Activated CD8-positive, alpha-beta T cell treated with anti-CD3 and anti-CD28 coated beads, Interleukin-2, amount 10 ng/mL, durations not matched to agents 7 days and 5 days (primary cell): ENCODE measurements around the gene DIAPH3. TPM values are rescaled to one million over a fixed set of nuclear protein-coding genes. Genes with fewer than 3 reads are reported as not detected.

ENCODE experiments used
- ATAC-seq: fragments of 150-1000 bp; cut with Tn5 transposase; one replicate; pipeline ENCODE4 v1.10.0; 2021; ENCODE audit warnings: moderate library complexity
- CTCF ChIA-PET: fragments of 350-600 bp; sonication (Branson Sonifier 250); formaldehyde crosslinking; loops from one replicate; lab custom pipeline; 2021; ENCODE audit warnings: antibody characterized with exemption; lab: Charles Lee
- POLR2A ChIA-PET: fragments of 350-600 bp; sonication (Branson Sonifier 250); formaldehyde crosslinking; loops from one replicate; lab custom pipeline; 2021; ENCODE audit warnings: antibody characterized with exemption; lab: Charles Lee
- DNase-seq: peaks from one replicate; pipeline ENCODE4 v3.0.0-alpha.2; 2020
- H3K27ac Mint-ChIP-seq: one replicate; pipeline ENCODE4 v1.8.0; 2021; ENCODE audit warnings: mild to moderate bottlenecking, mixed read lengths
- H3K27me3 Mint-ChIP-seq: one replicate; pipeline ENCODE4 v1.8.0; 2021; ENCODE audit warnings: low read depth, mixed read lengths
- H3K36me3 Mint-ChIP-seq: one replicate; pipeline ENCODE4 v1.8.0; 2021; ENCODE audit warnings: low read depth, mixed read lengths
- H3K4me1 Mint-ChIP-seq: one replicate; pipeline ENCODE4 v1.8.0; 2021; ENCODE audit warnings: low read depth, mixed read lengths
- H3K4me3 Mint-ChIP-seq: one replicate; pipeline ENCODE4 v1.8.0; 2021; ENCODE audit warnings: mild to moderate bottlenecking, mixed read lengths
- H3K9me3 Mint-ChIP-seq: one replicate; pipeline ENCODE4 v1.8.0; 2022; ENCODE audit warnings: mixed read lengths; ENCODE audit not compliant: insufficient read depth
- total RNA-seq, 2 experiments: library from RNA; stranded (reverse); gene quantifications; one replicate each; pipeline ENCODE4 v1.2.3, GENCODE V29; 2021

The DIAPH3 gene
- total RNA-seq, 2 experiments from 2014 or later, result 25.9 to 26.8 TPM

DNA sequence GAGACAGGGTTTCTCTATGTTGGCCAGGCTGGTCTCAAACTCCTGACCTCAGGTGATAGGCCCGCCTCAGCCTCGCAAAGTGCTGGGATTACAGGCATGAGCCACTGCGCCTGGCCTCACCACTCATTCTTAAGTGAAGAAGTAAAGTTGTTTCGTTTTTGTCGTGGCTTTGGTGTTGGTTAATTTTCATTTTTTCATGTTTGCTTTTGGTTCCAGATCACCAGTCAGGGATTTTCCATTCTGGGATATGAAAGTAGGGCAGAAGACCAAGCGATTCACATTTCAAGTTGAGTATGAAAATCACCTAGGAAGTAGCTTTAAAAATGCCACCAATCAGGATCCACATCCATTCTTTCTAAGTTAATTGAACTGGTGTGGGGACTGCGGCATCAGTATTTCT, 289.9 kb downstream of the DIAPH3 start:
- H3K27me3 Mint-ChIP-seq, result no peaks in the 10 kb centered on the region
- ChIA-PET CTCF (no interaction called here), POLR2A (no interaction called here)
- no peak overlapping the region for H3K27ac Mint-ChIP-seq
- H3K9me3 Mint-ChIP-seq, result no peaks in the 10 kb centered on the region
- ATAC-seq, result no peak
- no peaks in the 10 kb centered on the region for H3K4me1 Mint-ChIP-seq
- no peak for DNase-seq
- H3K36me3 Mint-ChIP-seq, result peaks cover 11% of the 10 kb centered on the region
- no peak overlapping the region for H3K4me3 Mint-ChIP-seq

DNA sequence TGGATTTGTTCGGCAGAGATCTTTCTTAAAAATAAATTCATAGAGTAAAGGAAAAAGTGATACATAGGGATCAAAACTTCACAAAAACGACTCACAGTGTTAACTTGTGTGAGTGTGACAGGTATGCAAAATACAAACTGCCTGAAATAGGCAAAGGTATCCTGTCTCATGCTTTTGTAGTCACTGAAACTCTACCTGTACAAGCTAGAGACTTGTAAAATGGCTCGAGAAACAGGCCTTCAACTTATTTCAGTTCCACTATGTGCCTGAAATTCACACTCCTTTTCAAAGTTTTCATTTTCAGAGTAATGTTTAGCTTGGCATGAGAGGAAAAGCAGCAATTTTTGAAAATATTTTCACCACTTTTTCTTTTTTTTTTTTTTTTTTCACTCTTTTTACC, 290.4 kb downstream of the DIAPH3 start:
- no peaks in the 10 kb centered on the region for H3K4me1 Mint-ChIP-seq
- ChIA-PET CTCF (no interaction called here), POLR2A (interaction anchor here (0.6 kb wide), 1 partner anchor 978 kb away, joined by 3 read pairs; no protein-coding TSS in a partner anchor)
- no peaks in the 10 kb centered on the region for H3K27me3 Mint-ChIP-seq
- no peak overlapping the region for H3K27ac Mint-ChIP-seq
- H3K36me3 Mint-ChIP-seq, result peaks cover 11% of the 10 kb centered on the region
- no peak overlapping the region for H3K4me3 Mint-ChIP-seq
- ATAC-seq, result no peak
- no peaks in the 10 kb centered on the region for H3K9me3 Mint-ChIP-seq
- no peak for DNase-seq

- ChIA-PET POLR2A (no interaction called here), CTCF (no interaction called here)
- Mint-ChIP-seq H3K27ac (no peak overlapping the region), H3K36me3 (peaks cover 2% of the 10 kb centered on the region), H3K4me1 (no peaks in the 10 kb centered on the region), H3K27me3 (no peaks in the 10 kb centered on the region), H3K4me3 (no peak overlapping the region), H3K9me3 (no peaks in the 10 kb centered on the region)
- DNase-seq (no peak), ATAC-seq (no peak)
These were observed 295.9 kb downstream of the DIAPH3 start for GRCh38 chr13:59867867-59868266.

GRCh38 chr13:59865398-59865797, 298.3 kb downstream of the DIAPH3 start:
- H3K27ac Mint-ChIP-seq, result no peak overlapping the region
- no peak overlapping the region for H3K4me3 Mint-ChIP-seq
- no peaks in the 10 kb centered on the region for H3K9me3 Mint-ChIP-seq
- no peaks in the 10 kb centered on the region for H3K27me3 Mint-ChIP-seq
- H3K4me1 Mint-ChIP-seq, result no peaks in the 10 kb centered on the region
- ChIA-PET POLR2A (no interaction called here), CTCF (no interaction called here)
- no peaks in the 10 kb centered on the region for H3K36me3 Mint-ChIP-seq
- ATAC-seq (no peak), DNase-seq (no peak)

DNA sequence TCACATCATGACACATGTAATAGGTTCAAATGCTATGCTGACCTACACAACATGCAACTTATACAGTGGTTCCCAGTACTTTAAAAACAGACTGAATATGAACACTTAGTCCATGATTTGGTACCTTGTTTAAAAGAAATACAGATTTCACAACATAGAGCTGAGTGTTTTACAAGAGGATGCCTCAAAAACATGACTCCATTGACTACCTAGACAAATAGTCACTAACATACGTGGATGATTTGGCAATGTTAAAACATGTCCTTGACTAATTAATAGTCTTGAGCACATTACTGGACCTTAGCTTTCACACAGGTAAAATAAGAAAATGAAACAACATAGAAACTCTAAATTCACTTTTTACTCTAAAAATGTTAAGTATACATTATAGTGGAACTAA, 300.1 kb downstream of the DIAPH3 start:
- CTCF ChIA-PET, result no interaction called here
- Mint-ChIP-seq H3K36me3 (no peaks in the 10 kb centered on the region), H3K9me3 (no peaks in the 10 kb centered on the region), H3K27ac (no peak overlapping the region), H3K4me1 (no peaks in the 10 kb centered on the region), H3K27me3 (no peaks in the 10 kb centered on the region), H3K4me3 (no peak overlapping the region)
- POLR2A ChIA-PET, result no interaction called here
- no peak for ATAC-seq
- DNase-seq, result no peak

- Mint-ChIP-seq H3K27ac (no peak overlapping the region), H3K36me3 (peaks cover 4% of the 10 kb centered on the region), H3K27me3 (no peaks in the 10 kb centered on the region), H3K4me3 (no peak overlapping the region), H3K4me1 (no peaks in the 10 kb centered on the region), H3K9me3 (no peaks in the 10 kb centered on the region)
- ChIA-PET CTCF (no interaction called here), POLR2A (no interaction called here)
- DNase-seq, result no peak
- ATAC-seq, result no peak
These were observed 302.1 kb downstream of the DIAPH3 start for GRCh38 chr13:59861676-59862075.

GRCh38 chr13:59856281-59856810, 307.4 kb downstream of the DIAPH3 start:
- ATAC-seq, result no peak

GRCh38 chr13:59846845-59847620, 316.7 kb downstream of the DIAPH3 start:
- H3K9me3 Mint-ChIP-seq, result no peaks in the 10 kb centered on the region
- ATAC-seq (no peak), DNase-seq (no peak)
- ChIA-PET POLR2A (no interaction called here), CTCF (interaction anchor here (1.2 kb wide), 1 partner anchor 10 kb away, joined by 4 read pairs; no protein-coding TSS in a partner anchor)
- no peaks in the 10 kb centered on the region for H3K4me1 Mint-ChIP-seq
- no peak overlapping the region for H3K4me3 Mint-ChIP-seq
- H3K27ac Mint-ChIP-seq, result no peak overlapping the region
- no peaks in the 10 kb centered on the region for H3K36me3 Mint-ChIP-seq
- H3K27me3 Mint-ChIP-seq, result no peaks in the 10 kb centered on the region

More at GRCh38 chr13:59856281-59856810, 307.4 kb downstream of the DIAPH3 start:
- Mint-ChIP-seq H3K27ac (no peak overlapping the region), H3K4me3 (no peak overlapping the region), H3K27me3 (no peaks in the 10 kb centered on the region), H3K9me3 (no peaks in the 10 kb centered on the region), H3K4me1 (peaks cover 3% of the 10 kb centered on the region), H3K36me3 (peaks cover 6% of the 10 kb centered on the region)
- ChIA-PET CTCF (no interaction called here), POLR2A (no interaction called here)
- DNase-seq, result no peak

DNA sequence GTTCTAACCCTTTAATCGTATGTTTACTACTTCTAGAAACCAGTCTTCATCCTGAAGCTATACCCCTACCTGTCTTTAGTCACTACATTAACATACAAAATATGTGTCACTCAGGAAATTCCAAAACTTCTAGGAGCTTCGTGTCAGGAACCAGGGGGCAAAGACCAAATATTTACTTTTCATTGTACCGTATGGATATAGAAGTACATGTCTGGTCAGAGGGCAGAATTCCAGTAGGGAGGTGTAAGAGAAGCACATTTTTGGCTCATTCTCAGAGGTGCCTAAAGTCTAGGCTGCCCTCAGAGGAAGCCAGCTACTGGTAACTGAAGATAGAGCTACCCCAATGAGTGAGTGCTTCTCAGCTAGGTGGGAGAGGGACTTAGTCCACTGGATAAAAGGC, 320.7 kb downstream of the DIAPH3 start:
- CTCF ChIA-PET, result no interaction called here
- no peaks in the 10 kb centered on the region for H3K27me3 Mint-ChIP-seq
- no peak overlapping the region for H3K27ac Mint-ChIP-seq
- H3K9me3 Mint-ChIP-seq, result no peaks in the 10 kb centered on the region
- no peaks in the 10 kb centered on the region for H3K36me3 Mint-ChIP-seq
- POLR2A ChIA-PET, result no interaction called here
- H3K4me3 Mint-ChIP-seq, result no peak overlapping the region
- H3K4me1 Mint-ChIP-seq, result no peaks in the 10 kb centered on the region
- ATAC-seq, result no peak
- DNase-seq, result no peak

DNA sequence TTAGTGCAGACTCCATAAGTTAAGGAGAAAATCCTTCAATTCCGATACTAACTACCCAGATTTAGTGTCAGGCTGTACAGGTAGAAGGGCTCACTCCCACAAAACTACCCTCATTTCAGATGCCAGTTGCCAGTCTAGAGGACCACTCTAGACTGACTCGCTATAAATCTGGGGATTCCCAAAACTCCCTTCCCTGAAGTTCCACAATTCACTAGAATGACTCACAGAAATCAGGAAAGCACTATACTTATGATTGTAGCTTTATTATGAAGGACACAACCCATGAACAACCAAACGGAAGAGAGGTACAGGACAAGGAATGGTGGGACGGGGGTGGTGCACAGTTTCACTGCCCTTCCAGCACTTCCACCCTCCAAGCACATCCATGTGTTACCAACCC, 321.2 kb downstream of the DIAPH3 start:
- Mint-ChIP-seq H3K36me3 (no peaks in the 10 kb centered on the region), H3K4me1 (no peaks in the 10 kb centered on the region), H3K4me3 (no peak overlapping the region), H3K27me3 (no peaks in the 10 kb centered on the region), H3K9me3 (no peaks in the 10 kb centered on the region), H3K27ac (no peak overlapping the region)
- DNase-seq, result no peak
- CTCF ChIA-PET, result no interaction called here
- POLR2A ChIA-PET, result no interaction called here
- ATAC-seq, result no peak

- Mint-ChIP-seq H3K36me3 (no peaks in the 10 kb centered on the region), H3K4me3 (no peak overlapping the region), H3K27me3 (no peaks in the 10 kb centered on the region), H3K27ac (no peak overlapping the region), H3K9me3 (no peaks in the 10 kb centered on the region), H3K4me1 (no peaks in the 10 kb centered on the region)
- ChIA-PET CTCF (no interaction called here), POLR2A (no interaction called here)
- DNase-seq, result no peak
- no peak for ATAC-seq
These were observed 324.5 kb downstream of the DIAPH3 start for GRCh38 chr13:59839186-59839585.

GRCh38 chr13:59837101-59837500, 326.6 kb downstream of the DIAPH3 start:
- no peaks in the 10 kb centered on the region for H3K27me3 Mint-ChIP-seq
- H3K9me3 Mint-ChIP-seq, result no peaks in the 10 kb centered on the region
- no peak for DNase-seq
- H3K4me3 Mint-ChIP-seq, result no peak overlapping the region
- no peak for ATAC-seq
- H3K36me3 Mint-ChIP-seq, result no peaks in the 10 kb centered on the region
- no peak overlapping the region for H3K27ac Mint-ChIP-seq
- POLR2A ChIA-PET, result no interaction called here
- no peaks in the 10 kb centered on the region for H3K4me1 Mint-ChIP-seq
- CTCF ChIA-PET, result interaction anchor here (1.2 kb wide), 1 partner anchor 15 kb away, joined by 3 read pairs; no protein-coding TSS in a partner anchor
